HEK293 (cell line): Measurements from ENCODE around the gene LPO.

Source experiments
- CTCF ChIA-PET: fragments of 350-600 bp; formaldehyde crosslinking; extraction: SDS; loops from one replicate; lab custom pipeline; 2021; ENCODE audit warnings: antibody characterized with exemption; lab: Yijun Ruan, JAX
- POLR2A ChIA-PET: fragments of 300-600 bp; formaldehyde crosslinking; extraction: SDS; loops from one replicate; lab custom pipeline; 2020; ENCODE audit warnings: antibody characterized with exemption, inconsistent platforms; lab: Yijun Ruan, JAX
- H3K27ac ChIP-seq: fragments of 200-500 bp; sonication (Bioruptor generic); 2 replicates; pipeline ENCODE4 v1.5.1; 2014; ENCODE audit warnings: low read depth, low read length, control low read depth, inconsistent platforms; ENCODE audit errors: extremely low read depth
- H3K36me3 ChIP-seq, 2 experiments: fragments of 200-500 bp in 1 of 2; sonication (Bioruptor generic) in 1 of 2; 1 replicate in 1 of 2; 2 replicates in 1 of 2; pipeline ENCODE4 v1.5.1; 2014 to 2017; ENCODE audit warnings: inconsistent platforms in 2 of 2, low read length in 2 of 2; ENCODE audit not compliant: control insufficient read depth in 2 of 2, insufficient read depth in 1 of 2
- H3K4me1 ChIP-seq: fragments of 200-500 bp; sonication (Bioruptor generic); 2 replicates; pipeline ENCODE4 v1.5.1; 2014; ENCODE audit warnings: mild to moderate bottlenecking, low read length, inconsistent platforms; ENCODE audit not compliant: control insufficient read depth, insufficient read depth
- H3K4me3 ChIP-seq: 2 replicates; pipeline ENCODE4 v1.5.1; 2011; ENCODE audit warnings: low read depth, mild to moderate bottlenecking, control low read depth, low read length, moderate library complexity
- H3K9me3 ChIP-seq: fragments of 200-500 bp; sonication (Bioruptor generic); 2 replicates; pipeline ENCODE4 v1.5.1; 2014; ENCODE audit warnings: low read depth, low read length, inconsistent platforms; ENCODE audit not compliant: control insufficient read depth, insufficient read depth
- GLI2 ChIP-seq: fragments of 450-650 bp; formaldehyde crosslinking; IDR thresholded peaks from 2 replicates; pipeline ENCODE4; 2017; ENCODE audit warnings: missing biosample characterization, missing genetic modification characterization, low read depth, borderline replicate concordance
- GLIS1 ChIP-seq: fragments of 450-650 bp; formaldehyde crosslinking; IDR thresholded peaks from 2 replicates; pipeline ENCODE4 v1.5.1; 2016; ENCODE audit warnings: missing biosample characterization, missing genetic modification characterization
- IKZF3 ChIP-seq: fragments of 450-650 bp; IDR thresholded peaks from 2 replicates; pipeline ENCODE4 v1.5.0; 2018; ENCODE audit warnings: missing biosample characterization, mild to moderate bottlenecking, missing genetic modification characterization, moderate library complexity
- SALL2 ChIP-seq: fragments of 450-650 bp; formaldehyde crosslinking; IDR thresholded peaks from 2 replicates; pipeline ENCODE4 v1.5.0; 2017; ENCODE audit warnings: missing biosample characterization, mild to moderate bottlenecking, missing genetic modification characterization, borderline replicate concordance
- SP3 ChIP-seq: fragments of 450-650 bp; formaldehyde crosslinking; IDR thresholded peaks from 2 replicates; pipeline ENCODE4 v1.5.1; 2016; ENCODE audit warnings: missing biosample characterization, missing genetic modification characterization
- TCF7L2 ChIP-seq: IDR thresholded peaks from 2 replicates; pipeline ENCODE4 v1.6.1; 2011; ENCODE audit warnings: low read depth, mild to moderate bottlenecking, inconsistent platforms, low read length, moderate library complexity, borderline replicate concordance
- YY2 ChIP-seq: fragments of 450-650 bp; formaldehyde crosslinking; IDR thresholded peaks from 2 replicates; pipeline ENCODE4 v1.5.1; 2016; ENCODE audit warnings: missing biosample characterization, missing genetic modification characterization
- ZBTB20 ChIP-seq: fragments of 450-650 bp; formaldehyde crosslinking; IDR thresholded peaks from 2 replicates; pipeline ENCODE4 v1.5.1; 2016; ENCODE audit warnings: missing biosample characterization, missing genetic modification characterization
- ZBTB21 ChIP-seq: fragments of 450-650 bp; formaldehyde crosslinking; IDR thresholded peaks from 2 replicates; pipeline ENCODE4 v1.5.1; 2017; ENCODE audit warnings: missing biosample characterization, missing genetic modification characterization
- ZNF10 ChIP-seq: fragments of 450-650 bp; formaldehyde crosslinking; IDR thresholded peaks from 2 replicates; pipeline ENCODE4 v1.5.1; 2017; ENCODE audit warnings: missing biosample characterization, missing genetic modification characterization
- ZNF138 ChIP-seq: fragments of 450-650 bp; formaldehyde crosslinking; IDR thresholded peaks from 2 replicates; pipeline ENCODE4 v1.5.1; 2016; ENCODE audit warnings: missing biosample characterization, missing genetic modification characterization, borderline replicate concordance
- ZNF211 ChIP-seq: fragments of 450-650 bp; formaldehyde crosslinking; IDR thresholded peaks from 2 replicates; pipeline ENCODE4 v1.5.1; 2016; ENCODE audit warnings: low read depth, missing biosample characterization, missing genetic modification characterization
- ZNF223 ChIP-seq: fragments of 450-650 bp; formaldehyde crosslinking; IDR thresholded peaks from 2 replicates; pipeline ENCODE4 v1.5.1; 2016; ENCODE audit warnings: missing biosample characterization, missing genetic modification characterization
- ZNF311 ChIP-seq: fragments of 450-650 bp; formaldehyde crosslinking; IDR thresholded peaks from 2 replicates; pipeline ENCODE4 v1.5.1; 2017; ENCODE audit warnings: missing biosample characterization, missing genetic modification characterization, borderline replicate concordance
- ZNF324 ChIP-seq: fragments of 450-650 bp; formaldehyde crosslinking; IDR thresholded peaks from 2 replicates; pipeline ENCODE4 v1.5.1; 2016; ENCODE audit warnings: missing biosample characterization, missing genetic modification characterization
- ZNF335 ChIP-seq: fragments of 450-650 bp; formaldehyde crosslinking; conservative IDR thresholded peaks from 2 replicates; pipeline ENCODE4 v1.5.1; 2016; ENCODE audit warnings: missing biosample characterization, missing genetic modification characterization
- ZNF362 ChIP-seq: fragments of 450-650 bp; formaldehyde crosslinking; IDR thresholded peaks from 2 replicates; pipeline ENCODE4 v1.5.1; 2016; ENCODE audit warnings: missing biosample characterization, missing genetic modification characterization
- ZNF473 ChIP-seq: fragments of 450-650 bp; formaldehyde crosslinking; IDR thresholded peaks from 2 replicates; pipeline ENCODE4 v1.5.1; 2017; ENCODE audit warnings: missing biosample characterization, missing genetic modification characterization
- ZNF600 ChIP-seq: fragments of 450-650 bp; formaldehyde crosslinking; IDR thresholded peaks from 2 replicates; pipeline ENCODE4 v1.5.1; 2016; ENCODE audit warnings: missing biosample characterization, missing genetic modification characterization
- ZNF654 ChIP-seq: fragments of 450-650 bp; formaldehyde crosslinking; IDR thresholded peaks from 2 replicates; pipeline ENCODE4 v1.5.1; 2016; ENCODE audit warnings: low read depth, missing biosample characterization, missing genetic modification characterization
- ZNF658 ChIP-seq: fragments of 450-650 bp; formaldehyde crosslinking; IDR thresholded peaks from 2 replicates; pipeline ENCODE4; 2016; ENCODE audit warnings: missing biosample characterization, missing genetic modification characterization
- ZNF677 ChIP-seq: fragments of 450-650 bp; IDR thresholded peaks from 2 replicates; pipeline ENCODE4 v1.5.0; 2018; ENCODE audit warnings: missing biosample characterization, mild to moderate bottlenecking, missing genetic modification characterization, moderate library complexity
- ZNF785 ChIP-seq: fragments of 450-650 bp; formaldehyde crosslinking; IDR thresholded peaks from 2 replicates; pipeline ENCODE4 v1.5.1; 2016; ENCODE audit warnings: missing biosample characterization, missing genetic modification characterization
- ZNF830 ChIP-seq: fragments of 450-650 bp; IDR thresholded peaks from 2 replicates; pipeline ENCODE4 v1.5.0; 2018; ENCODE audit warnings: missing biosample characterization, missing genetic modification characterization, low read depth, mild to moderate bottlenecking, moderate library complexity
- ZSCAN16 ChIP-seq: fragments of 450-650 bp; formaldehyde crosslinking; IDR thresholded peaks from 2 replicates; pipeline ENCODE4 v1.5.1; 2016; ENCODE audit warnings: missing biosample characterization, missing genetic modification characterization
- ZSCAN30 ChIP-seq: fragments of 450-650 bp; IDR thresholded peaks from 2 replicates; pipeline ENCODE4 v1.5.1; 2018; ENCODE audit warnings: missing biosample characterization, mild to moderate bottlenecking, missing genetic modification characterization, moderate library complexity
- ZXDB ChIP-seq: fragments of 450-650 bp; formaldehyde crosslinking; IDR thresholded peaks from 2 replicates; pipeline ENCODE4 v1.5.1; 2016; ENCODE audit warnings: missing biosample characterization, missing genetic modification characterization

LPO gene

DNA sequence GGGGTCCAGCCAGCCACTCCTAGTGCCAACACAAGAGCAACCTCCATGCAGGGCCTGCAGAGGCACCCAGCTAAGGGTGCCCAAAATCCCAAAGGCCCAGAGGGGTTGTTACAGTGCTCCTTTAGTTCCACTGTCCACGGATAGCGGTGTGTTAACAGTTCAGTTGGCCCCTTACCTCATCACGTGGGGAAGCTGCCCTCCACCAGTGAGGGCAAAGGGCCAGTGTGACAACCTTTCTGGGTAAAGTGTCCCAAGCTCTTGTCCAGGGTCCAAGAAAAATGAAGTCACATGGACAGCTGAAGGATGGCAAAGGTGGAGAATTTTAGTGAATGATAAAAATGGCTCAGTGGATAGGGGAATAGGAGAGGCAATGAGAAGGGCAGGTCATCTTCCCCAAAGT lies 10.7 kb upstream of the LPO start:
- H3K9me3 ChIP-seq = no peaks in the 10 kb centered on the region
- TF ChIP-seq GLI2 (no peak), ZNF10 (tag by site-specific recombination) (no peak), IKZF3 (tag by site-specific recombination) (no peak), ZNF677 (tag by site-specific recombination) (no peak), ZNF654 (tag by site-specific recombination) (no peak), SP3 (tag by site-specific recombination) (no peak), ZNF211 (tag by site-specific recombination) (no peak), ZNF600 (tag by site-specific recombination) (no peak), ZNF658 (tag by site-specific recombination) (no peak), ZNF324 (no peak), ZNF311 (tag by site-specific recombination) (no peak), GLIS1 (tag by site-specific recombination) (no peak), TCF7L2 (no peak), ZNF473 (no peak), ZNF335 (tag by site-specific recombination) (no peak), ZNF785 (tag by site-specific recombination) (no peak), ZBTB21 (tag by site-specific recombination) (no peak), ZBTB20 (tag by site-specific recombination) (no peak), ZXDB (tag by site-specific recombination) (no peak), ZSCAN30 (tag by site-specific recombination) (no peak)
- TF ChIP-seq, all 188 proteins: peak for 0
- no peak overlapping the region for H3K27ac ChIP-seq
- H3K36me3 ChIP-seq = no peaks in the 10 kb centered on the region
- H3K4me1 ChIP-seq = no peaks in the 10 kb centered on the region
- no peak overlapping the region for H3K4me3 ChIP-seq
- ChIA-PET POLR2A (no interaction called here), CTCF (interaction anchor here (0.6 to 2.3 kb wide), 3 partner anchors 15 to 64 kb away, joined by 3 to 6 read pairs (median 3); no protein-coding TSS in a partner anchor)

DNA sequence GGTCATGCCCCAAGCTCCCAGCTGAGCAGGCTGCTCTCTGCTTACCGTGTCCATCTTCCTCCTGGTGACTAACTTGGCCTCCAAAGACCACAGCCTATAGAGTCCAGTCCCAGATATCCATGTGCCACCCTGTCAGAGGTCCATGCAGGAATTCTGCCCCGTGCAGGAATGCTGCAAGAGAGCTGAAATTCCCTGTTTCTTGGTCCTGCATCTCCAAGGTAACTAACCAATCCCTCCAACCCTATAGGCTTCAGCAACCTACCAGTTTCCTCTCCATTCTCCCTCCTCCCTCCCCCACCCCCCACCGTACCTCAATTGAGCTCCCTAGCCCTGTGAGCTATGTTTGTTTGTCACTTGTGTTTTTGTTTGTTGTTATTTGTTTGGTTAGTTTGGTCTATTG lies 9.7 kb upstream of the LPO start:
- TF ChIP-seq ZNF830 (tag by site-specific recombination) (no peak), ZSCAN16 (tag by site-specific recombination) (no peak), YY2 (tag by site-specific recombination) (no peak), ZNF138 (tag by site-specific recombination) (no peak), ZNF223 (tag by site-specific recombination) (no peak), SALL2 (tag by site-specific recombination) (no peak), ZNF362 (tag by site-specific recombination) (no peak)
- TF ChIP-seq, all 188 proteins: peak for 0
- ChIA-PET CTCF (interaction anchor here (1.1 to 2.3 kb wide), 4 partner anchors 13 to 35 kb away, joined by 3 to 6 read pairs (median 4); no protein-coding TSS in a partner anchor), POLR2A (no interaction called here)
- Histone ChIP-seq H3K27ac (no peak overlapping the region), H3K4me1 (no peaks in the 10 kb centered on the region), H3K4me3 (no peak overlapping the region), H3K36me3 (no peaks in the 10 kb centered on the region), H3K9me3 (no peaks in the 10 kb centered on the region)
